Neural progenitor cell (in vitro differentiated cells): Measurements from ENCODE around the gene LILRA6. TPM values are rescaled to one million over a fixed set of nuclear protein-coding genes. Genes with fewer than 3 reads are reported as not detected.
"Not testable (repeated sequence)": the region's sequence is repeated elsewhere in the genome, so short reads cannot be mapped to it uniquely, and the experiment has no call there.

Experiments used
- DNase-seq: peaks from one replicate; pipeline ENCODE4 v3.0.0-alpha.2; 2016; ENCODE audit warnings: low spot score
- H2AFZ ChIP-seq: fragments of 200-600 bp; sonication (generic); replicated peaks from 2 replicates; pipeline ENCODE4 v1.6.1; 2016; ENCODE audit warnings: antibody characterized with exemption
- H3F3A ChIP-seq: fragments of 200-600 bp; sonication (generic); 2 replicates; pipeline ENCODE4 v1.6.1; 2016; ENCODE audit warnings: antibody characterized with exemption, low read depth
- H3K27ac ChIP-seq: fragments of 200-600 bp; sonication (generic); 2 replicates; pipeline ENCODE4 v1.5.1; 2016; ENCODE audit warnings: mild to moderate bottlenecking
- H3K27me3 ChIP-seq: fragments of 200-600 bp; sonication (generic); 2 replicates; pipeline ENCODE4 v1.6.1; 2016; ENCODE audit warnings: mild to moderate bottlenecking, moderate library complexity
- H3K36me3 ChIP-seq: fragments of 200-600 bp; sonication (generic); 2 replicates; pipeline ENCODE4 v1.5.1; 2016
- H3K4me1 ChIP-seq: fragments of 200-600 bp; sonication (generic); 2 replicates; pipeline ENCODE4 v1.6.1; 2016; ENCODE audit warnings: mixed run types
- H3K4me2 ChIP-seq: fragments of 200-600 bp; sonication (generic); 2 replicates; pipeline ENCODE4 v1.6.1; 2016
- H3K4me3 ChIP-seq: fragments of 200-600 bp; sonication (generic); 2 replicates; pipeline ENCODE4 v1.5.1; 2016
- H3K79me2 ChIP-seq: fragments of 200-600 bp; sonication (generic); 2 replicates; pipeline ENCODE4 v1.6.1; 2016; ENCODE audit warnings: low read depth
- H3K9ac ChIP-seq: fragments of 200-600 bp; sonication (generic); 2 replicates; pipeline ENCODE4 v1.6.1; 2016
- H3K9me3 ChIP-seq: fragments of 200-600 bp; sonication (generic); 2 replicates; pipeline ENCODE4 v1.5.1; 2016; ENCODE audit warnings: low read depth
- H4K20me1 ChIP-seq: fragments of 200-600 bp; sonication (generic); 2 replicates; pipeline ENCODE4 v1.6.1; 2016; ENCODE audit warnings: low read depth
- H3K27ac Mint-ChIP-seq: 3 replicates; pipeline ENCODE4 v1.8.0; 2021; ENCODE audit warnings: mixed read lengths
- H3K27me3 Mint-ChIP-seq: 2 replicates; pipeline ENCODE4 v1.8.0; 2022; ENCODE audit warnings: low read depth, mild to moderate bottlenecking, inconsistent platforms, moderate library complexity, mixed read lengths; ENCODE audit not compliant: insufficient read depth
- H3K36me3 Mint-ChIP-seq: 3 replicates; pipeline ENCODE4 v1.8.0; 2021; ENCODE audit warnings: mixed read lengths
- H3K4me1 Mint-ChIP-seq: 3 replicates; pipeline ENCODE4 v1.8.0; 2021; ENCODE audit warnings: mixed read lengths
- H3K4me3 Mint-ChIP-seq: 3 replicates; pipeline ENCODE4 v1.8.0; 2021; ENCODE audit warnings: mild to moderate bottlenecking, moderate library complexity, mixed read lengths
- H3K9me3 Mint-ChIP-seq: 3 replicates; pipeline ENCODE4 v1.8.0; 2020; ENCODE audit warnings: mixed read lengths
- EZH2 ChIP-seq: fragments of 200-600 bp; sonication (generic); IDR thresholded peaks from 2 replicates; pipeline ENCODE4 v1.6.1; 2017; ENCODE audit warnings: antibody characterized with exemption, mild to moderate bottlenecking, moderate library complexity
- EZH2phosphoT487 ChIP-seq: fragments of 200-600 bp; sonication (generic); IDR thresholded peaks from 2 replicates; pipeline ENCODE4 v1.6.1; 2017; ENCODE audit warnings: antibody characterized with exemption
- total RNA-seq: library from RNA; depleted of rRNA; stranded (reverse); fragments of >200 nt; gene quantifications from 2 replicates; pipeline ENCODE4 v1.2.3, GENCODE V29; 2015; ENCODE audit warnings: low replicate concordance
- TF ChIP-seq, protein P1 (sequence below): fragments of 200-600 bp; sonication (generic); IDR thresholded peaks from 2 replicates; pipeline ENCODE4 v1.5.1; 2017; ENCODE audit warnings: antibody characterized with exemption, mild to moderate bottlenecking

LILRA6 gene
- total RNA-seq, 1 donor from 2014 or later, result not detected

DNA sequence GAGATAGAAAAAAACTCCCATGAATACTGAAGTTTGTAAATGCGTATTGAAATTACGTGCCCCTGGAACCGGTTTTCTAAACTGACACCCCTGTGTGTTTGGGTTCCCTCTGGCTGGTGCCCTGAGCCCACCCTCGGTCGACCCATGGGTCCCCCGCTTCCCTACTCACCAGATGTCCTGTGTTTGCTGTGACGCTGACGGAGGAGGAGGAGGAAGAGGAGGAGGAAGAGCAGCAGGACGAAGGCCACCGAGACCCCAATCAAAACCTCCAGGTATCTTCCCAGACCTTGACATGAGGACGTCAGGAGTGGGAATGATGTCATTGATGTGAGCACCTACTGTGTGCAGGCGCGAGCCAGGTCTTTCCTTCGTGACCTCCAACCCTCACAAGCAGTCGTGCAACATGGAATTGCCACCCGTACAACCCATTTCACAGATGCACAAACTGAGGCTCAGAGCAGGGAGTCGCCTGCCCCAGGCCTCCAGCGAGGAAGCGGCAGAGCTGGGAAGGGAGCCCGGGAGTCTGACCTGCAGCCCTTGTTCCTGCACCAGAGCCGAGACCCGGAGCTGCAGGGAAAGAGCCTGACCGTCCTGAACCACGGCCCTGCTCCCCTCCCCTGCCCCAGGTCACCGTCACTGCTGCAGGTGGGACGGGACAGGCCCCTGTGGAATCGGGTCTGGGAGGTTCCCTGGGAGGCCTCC lies 23.5 kb downstream of the LILRA6 start:
- H3K79me2 ChIP-seq, result no peaks in the 10 kb centered on the region
- H2AFZ ChIP-seq, result no peak overlapping the region
- H3K36me3 ChIP-seq, result no peaks in the 10 kb centered on the region
- Mint-ChIP-seq H3K36me3 (peaks cover 4% of the 10 kb centered on the region), H3K4me3 (peak overlapping the region; percentile 41), H3K9me3 (no peaks in the 10 kb centered on the region), H3K27ac (peak overlapping the region; percentile 69), H3K4me1 (peaks cover 27% of the 10 kb centered on the region), H3K27me3 (peaks cover 6% of the 10 kb centered on the region)
- peaks cover 4% of the 10 kb centered on the region for H3K27me3 ChIP-seq
- DNase-seq, result no peak
- TF ChIP-seq, protein P1, sequence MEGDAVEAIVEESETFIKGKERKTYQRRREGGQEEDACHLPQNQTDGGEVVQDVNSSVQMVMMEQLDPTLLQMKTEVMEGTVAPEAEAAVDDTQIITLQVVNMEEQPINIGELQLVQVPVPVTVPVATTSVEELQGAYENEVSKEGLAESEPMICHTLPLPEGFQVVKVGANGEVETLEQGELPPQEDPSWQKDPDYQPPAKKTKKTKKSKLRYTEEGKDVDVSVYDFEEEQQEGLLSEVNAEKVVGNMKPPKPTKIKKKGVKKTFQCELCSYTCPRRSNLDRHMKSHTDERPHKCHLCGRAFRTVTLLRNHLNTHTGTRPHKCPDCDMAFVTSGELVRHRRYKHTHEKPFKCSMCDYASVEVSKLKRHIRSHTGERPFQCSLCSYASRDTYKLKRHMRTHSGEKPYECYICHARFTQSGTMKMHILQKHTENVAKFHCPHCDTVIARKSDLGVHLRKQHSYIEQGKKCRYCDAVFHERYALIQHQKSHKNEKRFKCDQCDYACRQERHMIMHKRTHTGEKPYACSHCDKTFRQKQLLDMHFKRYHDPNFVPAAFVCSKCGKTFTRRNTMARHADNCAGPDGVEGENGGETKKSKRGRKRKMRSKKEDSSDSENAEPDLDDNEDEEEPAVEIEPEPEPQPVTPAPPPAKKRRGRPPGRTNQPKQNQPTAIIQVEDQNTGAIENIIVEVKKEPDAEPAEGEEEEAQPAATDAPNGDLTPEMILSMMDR, result no peak
- TF ChIP-seq EZH2 (no peak), EZH2phosphoT487 (no peak)
- H3F3A ChIP-seq, result no peaks in the 10 kb centered on the region
- no peaks in the 10 kb centered on the region for H3K9me3 ChIP-seq
- no peak overlapping the region for H3K27ac ChIP-seq
- no peak overlapping the region for H3K4me3 ChIP-seq
- no peak overlapping the region for H3K4me2 ChIP-seq
- H3K9ac ChIP-seq, result no peak overlapping the region
- H3K4me1 ChIP-seq, result no peaks in the 10 kb centered on the region
- no peaks in the 10 kb centered on the region for H4K20me1 ChIP-seq

DNA sequence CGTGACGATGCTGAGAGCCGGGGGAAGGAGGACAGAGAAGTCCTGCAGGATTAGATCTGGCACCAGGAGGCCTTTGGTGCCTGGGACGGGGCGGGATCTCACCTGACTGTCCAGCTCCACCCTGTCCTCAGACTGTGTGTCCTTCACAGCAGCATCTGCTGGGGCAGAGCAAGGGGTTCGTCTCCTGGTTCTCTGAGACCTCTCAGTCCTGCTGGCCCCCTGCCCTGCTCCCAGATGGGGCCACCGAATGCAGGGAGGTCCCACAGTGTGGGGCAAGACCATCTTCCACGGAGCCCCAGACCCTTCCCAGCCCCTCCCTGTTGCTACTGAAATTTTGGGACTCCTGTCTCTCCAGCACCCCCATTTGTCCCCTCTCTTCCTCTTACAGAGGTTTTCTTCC lies 24.3 kb downstream of the LILRA6 start:
- Histone ChIP-seq H3K4me1 (no peaks in the 10 kb centered on the region), H3K79me2 (no peaks in the 10 kb centered on the region), H3F3A (no peaks in the 10 kb centered on the region), H3K4me3 (no peak overlapping the region), H2AFZ (no peak overlapping the region), H3K27me3 (peaks cover 3% of the 10 kb centered on the region), H3K9me3 (no peaks in the 10 kb centered on the region), H3K36me3 (no peaks in the 10 kb centered on the region), H3K4me2 (no peak overlapping the region), H3K9ac (no peak overlapping the region), H3K27ac (no peak overlapping the region), H4K20me1 (no peaks in the 10 kb centered on the region)
- peaks cover 6% of the 10 kb centered on the region for H3K27me3 Mint-ChIP-seq
- H3K36me3 Mint-ChIP-seq, result peaks cover 5% of the 10 kb centered on the region
- no peak overlapping the region for H3K4me3 Mint-ChIP-seq
- no peaks in the 10 kb centered on the region for H3K9me3 Mint-ChIP-seq
- no peak for DNase-seq
- peaks cover 26% of the 10 kb centered on the region for H3K4me1 Mint-ChIP-seq
- peak overlapping the region; percentile 69 for H3K27ac Mint-ChIP-seq
- TF ChIP-seq, protein P1, result no peak
- no peak for TF ChIP-seq EZH2

DNA sequence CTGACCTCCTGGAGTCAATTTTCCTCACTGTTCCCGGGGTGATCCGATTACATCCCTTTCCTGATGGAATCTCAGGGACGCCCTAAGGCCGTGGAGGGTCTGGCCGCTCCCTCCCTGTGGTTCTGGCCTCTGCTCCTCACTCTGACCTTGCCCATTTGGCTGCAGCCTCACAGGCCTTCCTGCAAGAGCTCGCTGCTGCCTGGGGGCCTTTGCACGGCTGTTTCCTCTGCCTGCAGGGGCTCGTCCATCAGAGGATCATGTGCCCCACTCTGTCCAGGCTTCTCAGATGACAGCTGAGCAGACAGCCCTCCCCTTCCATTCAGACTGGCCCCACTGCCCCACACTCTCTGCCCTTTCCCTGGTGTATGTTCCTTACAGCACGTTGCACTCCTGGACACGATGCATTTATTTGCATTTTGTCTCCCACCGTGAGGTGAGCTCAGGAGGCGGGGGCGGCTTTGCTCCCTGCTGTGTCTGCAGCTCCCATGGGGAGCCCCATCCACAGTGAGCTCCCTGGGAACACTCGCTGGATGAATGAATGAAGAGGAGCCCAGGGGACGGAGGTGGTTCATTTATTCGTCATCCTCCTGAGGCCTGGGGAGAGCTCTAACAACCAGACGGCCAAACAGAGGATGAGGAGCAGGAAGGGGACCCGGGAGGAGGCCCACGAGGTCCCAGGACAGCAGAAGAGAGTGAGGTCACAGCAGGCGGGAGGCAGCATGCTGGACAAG lies 24.9 kb downstream of the LILRA6 start:
- H3F3A ChIP-seq, H3K4me1 ChIP-seq, H3K36me3 Mint-ChIP-seq, H3K27me3 ChIP-seq, H3K9me3 ChIP-seq, H3K79me2 ChIP-seq, H3K27me3 Mint-ChIP-seq, DNase-seq, H3K4me3 ChIP-seq, H3K36me3 ChIP-seq, H4K20me1 ChIP-seq, H3K9me3 Mint-ChIP-seq, H3K9ac ChIP-seq, H3K4me2 ChIP-seq, H3K27ac ChIP-seq, H2AFZ ChIP-seq: not testable (repeated sequence)
- Mint-ChIP-seq H3K4me3 (peak overlapping the region; percentile 18), H3K27ac (peak overlapping the region; percentile 60), H3K4me1 (peaks cover 28% of the 10 kb centered on the region)

DNA sequence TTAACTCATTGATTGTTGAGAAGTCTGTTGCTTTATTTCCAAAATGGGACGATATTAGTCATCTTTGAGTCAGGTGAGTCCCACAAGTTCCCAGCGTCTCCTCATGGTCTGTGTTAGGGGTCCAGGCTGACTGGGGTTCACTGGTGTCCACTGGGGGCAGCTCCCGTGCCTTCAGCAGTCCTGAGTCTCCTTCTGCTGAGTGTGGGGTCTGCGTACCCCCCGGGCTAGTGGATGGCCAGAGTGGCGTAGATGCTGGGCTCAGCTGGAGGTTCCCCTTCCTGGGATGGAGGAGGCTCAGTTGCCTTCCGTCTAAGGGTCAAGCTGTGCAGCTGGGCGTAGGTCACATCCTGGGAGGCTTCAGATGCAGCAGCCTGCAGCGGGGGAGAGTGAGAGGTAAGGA lies 25.7 kb downstream of the LILRA6 start:
- peaks cover 6% of the 10 kb centered on the region for H3K27me3 Mint-ChIP-seq
- Histone ChIP-seq H3K9ac (no peak overlapping the region), H4K20me1 (no peaks in the 10 kb centered on the region), H3K79me2 (no peaks in the 10 kb centered on the region), H3K9me3 (no peaks in the 10 kb centered on the region), H3K27ac (no peak overlapping the region), H3K27me3 (no peaks in the 10 kb centered on the region), H3K36me3 (no peaks in the 10 kb centered on the region), H3F3A (no peaks in the 10 kb centered on the region), H2AFZ (no peak overlapping the region), H3K4me3 (no peak overlapping the region), H3K4me1 (no peaks in the 10 kb centered on the region), H3K4me2 (no peak overlapping the region)
- no peak for DNase-seq
- peaks cover 6% of the 10 kb centered on the region for H3K36me3 Mint-ChIP-seq
- TF ChIP-seq EZH2, result no peak
- TF ChIP-seq, protein P1, result no peak
- no peak for TF ChIP-seq EZH2phosphoT487
- peak overlapping the region; percentile 5 for H3K4me3 Mint-ChIP-seq
- peak overlapping the region; percentile 69 for H3K27ac Mint-ChIP-seq
- H3K4me1 Mint-ChIP-seq, result peaks cover 28% of the 10 kb centered on the region
- H3K9me3 Mint-ChIP-seq, result no peaks in the 10 kb centered on the region

DNA sequence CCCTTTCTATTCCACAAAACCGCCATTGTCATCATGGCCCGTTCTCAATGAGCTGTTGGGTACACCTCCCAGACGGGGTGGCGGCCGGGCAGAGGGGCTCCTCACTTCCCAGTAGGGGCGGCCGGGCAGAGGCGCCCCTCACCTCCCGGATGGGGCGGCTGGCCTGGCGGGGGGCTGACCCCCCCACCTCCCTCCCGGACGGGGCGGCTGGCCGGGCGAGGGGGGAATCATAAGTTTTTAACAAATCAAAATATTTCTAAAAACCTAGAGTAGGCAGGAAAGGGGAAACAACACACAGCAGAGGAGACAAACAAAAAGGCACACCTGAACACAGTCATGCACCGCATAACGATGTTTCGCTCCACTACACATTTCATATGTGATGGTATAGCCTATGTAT lies 27.9 kb downstream of the LILRA6 start:
- H3K9me3 Mint-ChIP-seq, H3F3A ChIP-seq, H3K27ac ChIP-seq, H3K27me3 ChIP-seq, H3K4me3 ChIP-seq, H3K4me2 ChIP-seq, H3K79me2 ChIP-seq, H3K4me1 ChIP-seq, DNase-seq, H2AFZ ChIP-seq, H3K4me3 Mint-ChIP-seq, H3K27me3 Mint-ChIP-seq, H4K20me1 ChIP-seq, H3K9ac ChIP-seq, H3K27ac Mint-ChIP-seq, H3K9me3 ChIP-seq, H3K36me3 ChIP-seq: not testable (repeated sequence)
- peaks cover 11% of the 10 kb centered on the region for H3K36me3 Mint-ChIP-seq
- peaks cover 32% of the 10 kb centered on the region for H3K4me1 Mint-ChIP-seq
